AG09319 (cell line): ENCODE results near the gene NOS1AP.
A peak's percentile ranks its signal among the peaks of the same experiment; 100 is the strongest.
"Not testable (repeated sequence)": the region's sequence is repeated elsewhere in the genome, so short reads cannot be mapped to it uniquely, and the experiment has no call there.

Experiments used
- DNase-seq: peaks from one replicate; pipeline ENCODE4 v3.0.0-alpha.2; 2010; ENCODE audit warnings: low read depth; ENCODE audit errors: extremely low read depth
- TF ChIP-seq, protein P1 (sequence below): IDR thresholded peaks from 2 replicates; pipeline ENCODE4 v1.5.1; 2011; ENCODE audit warnings: low read depth, mild to moderate bottlenecking, inconsistent platforms, low read length, moderate library complexity

The NOS1AP gene

GRCh38 chr1:162347281-162347680, 277.8 kb downstream of the NOS1AP start:
- DNase-seq = no peak
- TF ChIP-seq, protein P1, sequence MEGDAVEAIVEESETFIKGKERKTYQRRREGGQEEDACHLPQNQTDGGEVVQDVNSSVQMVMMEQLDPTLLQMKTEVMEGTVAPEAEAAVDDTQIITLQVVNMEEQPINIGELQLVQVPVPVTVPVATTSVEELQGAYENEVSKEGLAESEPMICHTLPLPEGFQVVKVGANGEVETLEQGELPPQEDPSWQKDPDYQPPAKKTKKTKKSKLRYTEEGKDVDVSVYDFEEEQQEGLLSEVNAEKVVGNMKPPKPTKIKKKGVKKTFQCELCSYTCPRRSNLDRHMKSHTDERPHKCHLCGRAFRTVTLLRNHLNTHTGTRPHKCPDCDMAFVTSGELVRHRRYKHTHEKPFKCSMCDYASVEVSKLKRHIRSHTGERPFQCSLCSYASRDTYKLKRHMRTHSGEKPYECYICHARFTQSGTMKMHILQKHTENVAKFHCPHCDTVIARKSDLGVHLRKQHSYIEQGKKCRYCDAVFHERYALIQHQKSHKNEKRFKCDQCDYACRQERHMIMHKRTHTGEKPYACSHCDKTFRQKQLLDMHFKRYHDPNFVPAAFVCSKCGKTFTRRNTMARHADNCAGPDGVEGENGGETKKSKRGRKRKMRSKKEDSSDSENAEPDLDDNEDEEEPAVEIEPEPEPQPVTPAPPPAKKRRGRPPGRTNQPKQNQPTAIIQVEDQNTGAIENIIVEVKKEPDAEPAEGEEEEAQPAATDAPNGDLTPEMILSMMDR = no peak

DNA sequence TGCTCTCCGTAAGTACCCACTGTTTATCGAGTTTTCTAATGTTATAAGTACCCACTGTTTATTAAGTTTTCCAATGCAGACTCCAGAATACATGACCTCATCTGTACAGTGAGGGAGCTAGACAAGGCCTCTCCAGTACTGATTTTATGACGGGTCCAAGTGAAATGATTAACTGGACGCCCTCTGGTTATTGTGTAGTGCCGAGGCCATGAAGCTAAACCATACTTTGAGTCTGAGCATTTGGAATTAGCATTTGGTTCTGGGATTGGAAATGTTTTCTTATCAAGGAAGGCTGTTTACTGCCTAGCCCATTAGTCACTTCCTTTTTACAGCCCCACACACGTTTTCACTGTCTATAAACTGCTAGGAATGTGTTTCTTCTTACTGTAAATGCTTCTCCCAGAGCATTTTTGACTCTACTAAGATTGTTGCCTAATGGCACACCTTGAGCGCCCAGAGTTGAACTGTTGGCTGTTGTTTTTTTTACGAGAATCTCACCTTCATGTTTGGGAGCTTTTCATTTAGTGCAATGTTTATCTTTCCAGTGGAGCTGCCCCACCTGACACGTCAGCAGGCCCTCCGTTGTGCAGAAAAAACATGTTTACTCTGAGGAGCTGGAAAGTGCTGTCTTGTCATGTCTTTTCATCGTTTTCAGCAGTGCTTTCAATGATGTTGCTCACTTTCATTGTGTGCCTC, 280.3 kb downstream of the NOS1AP start:
- DNase-seq = no peak
- TF ChIP-seq, protein P1 = no peak

DNA sequence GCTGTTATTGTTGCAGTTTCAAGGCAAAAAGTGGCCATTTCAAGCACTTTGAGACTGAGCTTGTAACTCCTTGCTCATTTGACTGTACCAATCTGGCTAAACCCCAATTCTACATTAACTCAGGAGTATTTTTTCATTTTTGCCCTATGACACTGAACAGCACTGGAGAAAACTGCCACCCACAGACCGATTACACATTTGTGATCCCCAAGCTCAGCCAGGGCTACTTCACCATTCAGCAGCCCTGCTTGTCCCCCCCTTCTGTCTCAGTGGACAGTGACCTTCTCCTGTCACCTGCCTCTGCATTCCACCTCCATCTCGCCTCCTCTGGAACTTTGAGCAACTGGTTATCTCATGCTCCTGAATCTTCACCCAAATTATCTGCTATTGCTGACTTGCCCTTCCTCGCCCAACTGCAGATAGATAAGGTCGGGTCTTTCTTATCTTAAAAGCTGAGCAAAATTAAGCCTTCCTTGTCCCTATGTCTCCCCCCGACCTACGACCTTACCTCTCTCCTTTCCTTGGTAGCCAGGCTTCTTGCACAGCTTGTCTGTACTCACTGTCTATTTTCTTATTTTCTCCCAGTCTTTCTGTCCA, 281.9 kb downstream of the NOS1AP start:
- no peak for DNase-seq
- TF ChIP-seq, protein P1 = no peak

GRCh38 chr1:162351874-162352273, 282.4 kb downstream of the NOS1AP start:
- DNase-seq = not testable (repeated sequence)

- TF ChIP-seq, protein P1 = no peak
- no peak for DNase-seq
These were observed 283.6 kb downstream of the NOS1AP start for GRCh38 chr1:162353078-162353477.

GRCh38 chr1:162353702-162354101, 284.2 kb downstream of the NOS1AP start:
- TF ChIP-seq, protein P1 = no peak
- DNase-seq = no peak

DNA sequence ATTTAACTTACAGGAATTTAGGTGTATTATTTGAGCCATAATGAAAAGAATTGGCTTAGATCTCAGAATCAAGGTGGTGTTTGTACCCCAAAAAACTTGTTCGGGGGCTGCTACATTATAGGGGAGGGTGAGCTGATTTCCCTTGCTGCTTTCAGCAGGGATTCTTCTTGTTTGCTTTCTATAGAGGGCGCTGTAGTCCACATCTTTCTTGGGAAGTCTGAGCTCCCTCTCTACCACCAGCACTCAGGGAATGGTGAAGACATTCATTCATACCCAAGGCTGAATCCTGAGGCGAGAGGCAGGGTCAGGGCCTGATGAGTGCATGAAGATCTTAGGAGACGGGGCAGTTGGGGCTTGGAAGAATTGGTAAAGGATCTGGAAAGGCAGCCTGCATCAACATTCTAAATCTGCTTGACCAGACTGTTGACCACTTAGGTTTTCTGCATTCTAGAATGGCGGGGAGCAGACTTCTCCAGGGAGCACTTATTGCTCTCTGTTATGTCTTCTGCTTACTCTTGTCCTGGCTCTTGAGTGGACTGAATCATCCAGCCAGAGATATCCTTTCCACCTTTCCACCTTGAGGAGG, 288.3 kb downstream of the NOS1AP start:
- TF ChIP-seq, protein P1 = peak; percentile 50
- DNase-seq = peak; percentile 11

- no peak for DNase-seq
- TF ChIP-seq, protein P1 = no peak
These were observed 289.4 kb downstream of the NOS1AP start for GRCh38 chr1:162358928-162359327.
